Osteocyte (in vitro differentiated cells): ENCODE results near the gene FLOT1. TPM values are rescaled to one million over a fixed set of nuclear protein-coding genes. Genes with fewer than 3 reads are reported as not detected.
"Not testable (repeated sequence)": the region's sequence is repeated elsewhere in the genome, so short reads cannot be mapped to it uniquely, and the experiment has no call there.

Experiments
- DNase-seq: peaks from one replicate; pipeline ENCODE4 v3.0.0; 2021; ENCODE audit warnings: mixed read lengths; ENCODE audit not compliant: unreplicated experiment; ENCODE audit errors: extremely low spot score
- H3K27ac Mint-ChIP-seq: one replicate; pipeline ENCODE4 v1.8.0; 2021; ENCODE audit warnings: mild to moderate bottlenecking, mixed read lengths; ENCODE audit not compliant: unreplicated experiment
- H3K27me3 Mint-ChIP-seq: one replicate; pipeline ENCODE4 v1.8.0; 2021; ENCODE audit warnings: mixed read lengths; ENCODE audit not compliant: unreplicated experiment
- H3K36me3 Mint-ChIP-seq: one replicate; pipeline ENCODE4 v1.8.0; 2021; ENCODE audit warnings: mixed read lengths; ENCODE audit not compliant: unreplicated experiment
- H3K4me1 Mint-ChIP-seq: one replicate; pipeline ENCODE4 v1.8.0; 2021; ENCODE audit warnings: mixed read lengths; ENCODE audit not compliant: unreplicated experiment
- H3K4me3 Mint-ChIP-seq: one replicate; pipeline ENCODE4 v1.8.0; 2021; ENCODE audit warnings: mild to moderate bottlenecking, moderate library complexity, mixed read lengths; ENCODE audit not compliant: unreplicated experiment
- H3K9me3 Mint-ChIP-seq: one replicate; pipeline ENCODE4 v1.8.0; 2021; ENCODE audit warnings: mixed read lengths; ENCODE audit not compliant: unreplicated experiment
- total RNA-seq: library from RNA; stranded (reverse); gene quantifications from 2 replicates; pipeline ENCODE4 v1.2.1, GENCODE V29; 2021
- TF ChIP-seq, protein P1 (sequence below): fragments of 200-600 bp; sonication (generic); IDR thresholded peaks from 2 replicates; pipeline ENCODE4 v1.5.0; 2021; ENCODE audit warnings: antibody characterized with exemption, mild to moderate bottlenecking, moderate library complexity

Gene FLOT1
- total RNA-seq, 1 donor from 2014 or later: 88.1 TPM

DNA sequence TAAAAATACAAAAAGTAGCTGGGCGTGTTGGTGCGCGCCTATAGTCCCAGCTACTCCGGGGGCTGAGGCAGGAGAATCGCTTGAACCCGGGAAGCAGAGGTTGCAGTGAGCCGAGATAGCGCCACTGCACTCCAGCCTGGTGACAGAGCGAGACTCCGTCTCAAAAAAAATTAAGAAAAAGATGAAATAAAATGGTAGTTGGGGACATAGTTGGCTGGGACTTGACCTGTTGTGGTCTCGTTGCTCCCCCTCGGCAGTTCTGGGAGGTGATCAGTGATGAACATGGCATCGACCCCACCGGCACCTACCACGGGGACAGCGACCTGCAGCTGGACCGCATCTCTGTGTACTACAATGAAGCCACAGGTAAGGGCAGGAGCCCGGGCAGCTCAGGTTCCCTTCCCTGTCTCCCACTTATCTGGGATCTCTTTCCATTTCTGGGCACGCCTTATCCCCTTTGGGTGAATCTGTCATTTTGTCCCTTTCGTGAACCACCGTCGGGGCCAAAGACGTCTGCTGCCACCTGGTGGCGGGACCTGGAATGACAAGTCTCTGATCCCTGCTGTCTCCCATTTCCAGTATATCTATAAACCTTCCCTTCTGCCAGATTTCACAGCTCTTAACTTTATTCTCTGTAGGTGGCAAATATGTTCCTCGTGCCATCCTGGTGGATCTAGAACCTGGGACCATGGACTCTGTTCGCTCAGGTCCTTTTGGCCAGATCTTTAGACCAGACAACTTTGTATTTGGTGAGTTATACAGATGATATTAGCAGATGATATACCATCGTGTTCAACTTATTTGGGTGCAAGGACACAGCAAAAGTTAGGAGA, 20.0 kb downstream of the FLOT1 start:
- H3K4me1 Mint-ChIP-seq: peaks cover 55% of the 10 kb centered on the region
- H3K27ac Mint-ChIP-seq: peak overlapping the region; percentile 69
- DNase-seq: peak; percentile 93
- peaks cover 43% of the 10 kb centered on the region for H3K36me3 Mint-ChIP-seq
- peak overlapping the region; percentile 96 for H3K4me3 Mint-ChIP-seq
- H3K27me3 Mint-ChIP-seq: no peaks in the 10 kb centered on the region
- TF ChIP-seq, protein P1, sequence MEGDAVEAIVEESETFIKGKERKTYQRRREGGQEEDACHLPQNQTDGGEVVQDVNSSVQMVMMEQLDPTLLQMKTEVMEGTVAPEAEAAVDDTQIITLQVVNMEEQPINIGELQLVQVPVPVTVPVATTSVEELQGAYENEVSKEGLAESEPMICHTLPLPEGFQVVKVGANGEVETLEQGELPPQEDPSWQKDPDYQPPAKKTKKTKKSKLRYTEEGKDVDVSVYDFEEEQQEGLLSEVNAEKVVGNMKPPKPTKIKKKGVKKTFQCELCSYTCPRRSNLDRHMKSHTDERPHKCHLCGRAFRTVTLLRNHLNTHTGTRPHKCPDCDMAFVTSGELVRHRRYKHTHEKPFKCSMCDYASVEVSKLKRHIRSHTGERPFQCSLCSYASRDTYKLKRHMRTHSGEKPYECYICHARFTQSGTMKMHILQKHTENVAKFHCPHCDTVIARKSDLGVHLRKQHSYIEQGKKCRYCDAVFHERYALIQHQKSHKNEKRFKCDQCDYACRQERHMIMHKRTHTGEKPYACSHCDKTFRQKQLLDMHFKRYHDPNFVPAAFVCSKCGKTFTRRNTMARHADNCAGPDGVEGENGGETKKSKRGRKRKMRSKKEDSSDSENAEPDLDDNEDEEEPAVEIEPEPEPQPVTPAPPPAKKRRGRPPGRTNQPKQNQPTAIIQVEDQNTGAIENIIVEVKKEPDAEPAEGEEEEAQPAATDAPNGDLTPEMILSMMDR: peak; percentile 94
- H3K9me3 Mint-ChIP-seq: no peaks in the 10 kb centered on the region

GRCh38 chr6:30722025-30722279, 20.5 kb downstream of the FLOT1 start:
- H3K27ac Mint-ChIP-seq: peak overlapping the region; percentile 69
- peaks cover 58% of the 10 kb centered on the region for H3K4me1 Mint-ChIP-seq
- not testable (repeated sequence) for H3K9me3 Mint-ChIP-seq, DNase-seq, H3K27me3 Mint-ChIP-seq
- peaks cover 43% of the 10 kb centered on the region for H3K36me3 Mint-ChIP-seq
- peak overlapping the region; percentile 96 for H3K4me3 Mint-ChIP-seq

DNA sequence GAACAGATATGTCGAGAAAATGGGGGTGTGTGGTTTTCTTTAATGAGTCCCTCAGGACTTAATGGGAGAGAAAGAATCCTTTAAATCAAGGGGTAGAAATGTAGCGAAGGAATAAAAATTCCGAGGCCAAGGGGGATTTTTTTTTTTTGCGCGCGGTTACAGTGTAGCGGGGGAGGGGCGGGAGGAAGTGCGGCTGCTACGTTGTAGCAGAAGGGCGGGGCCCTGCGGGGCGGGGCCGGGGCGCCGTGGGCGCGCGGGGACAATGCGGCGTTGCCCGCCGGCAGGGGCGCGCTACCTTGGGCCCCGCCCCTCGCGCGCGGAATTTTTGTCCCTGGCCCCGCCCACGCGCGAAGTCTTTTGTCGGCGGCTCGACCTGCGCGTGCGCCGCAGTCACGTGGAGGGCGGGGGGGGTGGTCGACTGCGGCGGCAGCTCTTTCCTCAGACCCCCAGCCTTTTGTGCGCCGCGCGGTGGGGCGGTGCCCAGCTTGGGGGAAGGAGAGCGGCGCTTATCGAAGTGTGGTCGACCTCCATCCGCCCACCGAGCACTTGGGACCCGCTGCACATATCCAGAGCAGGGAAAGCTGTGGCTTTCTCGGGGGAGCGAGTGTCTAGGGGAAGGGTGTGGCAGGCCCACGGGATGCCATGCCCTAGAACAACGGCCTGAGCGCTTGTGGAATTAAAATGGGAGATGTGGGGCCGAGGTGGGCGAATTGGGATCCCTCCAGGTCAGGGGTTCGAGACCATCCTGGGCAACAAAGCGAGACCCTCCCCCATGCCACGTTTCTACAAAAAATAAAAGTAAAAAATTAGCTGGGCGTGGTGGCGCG, 21.1 kb downstream of the FLOT1 start:
- TF ChIP-seq, protein P1: peak; percentile 58
- Mint-ChIP-seq H3K4me3 (peak overlapping the region; percentile 96), H3K27me3 (no peaks in the 10 kb centered on the region), H3K9me3 (no peaks in the 10 kb centered on the region), H3K36me3 (peaks cover 43% of the 10 kb centered on the region), H3K4me1 (peaks cover 62% of the 10 kb centered on the region), H3K27ac (peak overlapping the region; percentile 96)
- DNase-seq: peak; percentile 97

DNA sequence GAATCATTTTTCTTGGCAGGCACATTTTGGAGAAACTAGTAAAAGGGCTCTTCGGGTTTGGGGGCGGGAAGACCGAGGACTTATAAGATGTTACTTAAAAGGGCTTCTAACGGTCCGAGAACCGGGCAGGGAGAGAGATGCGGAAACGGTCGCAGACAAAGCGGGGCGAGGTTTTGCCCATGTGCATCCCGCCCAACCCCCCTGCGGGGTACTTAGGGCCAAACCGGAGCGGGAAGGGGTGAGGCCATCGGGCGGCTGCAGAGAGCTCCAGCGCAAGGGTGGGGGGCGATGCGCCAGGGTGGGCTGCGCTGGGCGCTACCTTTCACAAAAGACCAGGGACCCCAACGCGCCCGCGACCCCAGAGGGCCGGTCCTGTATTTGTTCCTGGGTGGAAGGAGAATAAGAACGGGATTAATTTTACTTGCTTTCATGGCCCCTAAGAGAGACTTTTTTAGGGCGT, 21.7 kb downstream of the FLOT1 start:
- H3K4me1 Mint-ChIP-seq: peaks cover 64% of the 10 kb centered on the region

GRCh38 chr6:30719791-30720737, 22.4 kb downstream of the FLOT1 start, which contains the start of gene TUBB:
TUBB (plus strand) TSS chr6:30720352; CDS start chr6:30720507, 155 bp downstream.
- peak; percentile 98 for DNase-seq
- peaks cover 60% of the 10 kb centered on the region for H3K4me1 Mint-ChIP-seq
- H3K36me3 Mint-ChIP-seq: peaks cover 40% of the 10 kb centered on the region
- H3K4me3 Mint-ChIP-seq: peak within 1 kb of the TSS; percentile 96
- TF ChIP-seq, protein P1: no peak
- H3K27ac Mint-ChIP-seq: peak within 1 kb of the TSS; percentile 96
- no peaks in the 10 kb centered on the region for H3K27me3 Mint-ChIP-seq
- H3K9me3 Mint-ChIP-seq: no peaks in the 10 kb centered on the region

More for the DNA sequence above, 21.7 kb downstream of the FLOT1 start:
- Mint-ChIP-seq H3K9me3 (no peaks in the 10 kb centered on the region), H3K36me3 (peaks cover 43% of the 10 kb centered on the region), H3K4me3 (peak overlapping the region; percentile 96), H3K27me3 (no peaks in the 10 kb centered on the region), H3K27ac (peak overlapping the region; percentile 96)
- TF ChIP-seq, protein P1: no peak
- no peak for DNase-seq
